ENCODE measurements around the gene SPPL3. TPM values are rescaled to one million over a fixed set of nuclear protein-coding genes. Genes with fewer than 3 reads are reported as not detected.

Gene SPPL3
- polyA plus RNA-seq, 4 donors = 73.1 to 93.3 (median 85.5) TPM

Other genes starting within 250 kb of the SPPL3 start
- gene MLEC, start 217.2 kb downstream of the SPPL3 start, polyA plus RNA-seq (ENCODE audit: insufficient read length in 4 of 4) = 100 to 1,000 TPM; 119 to 199 (median 153) TPM
- 10 to 100 TPM; 35.3 to 73.6 (median 68.8) TPM for gene UNC119B, start 193.9 kb downstream of the SPPL3 start, polyA plus RNA-seq (ENCODE audit: insufficient read length in 4 of 4)
- gene ACADS, start 178.5 kb downstream of the SPPL3 start, polyA plus RNA-seq (ENCODE audit: insufficient read length in 4 of 4) = 10 to 100 TPM in 3 of 4 donors, 1 to 10 TPM in 1; 7.1 to 25.5 (median 15.8) TPM
- 10 to 100 TPM in 2 of 4 donors, 1 to 10 TPM in 1, under 1 TPM in 1; 0.22 to 20.9 (median 11.1) TPM for gene HNF1A, start 74.2 kb upstream of the SPPL3 start, polyA plus RNA-seq (ENCODE audit: insufficient read length in 4 of 4)
- 10 to 100 TPM; 16.2 to 19.8 (median 16.7) TPM for gene C12orf43, start 112.1 kb upstream of the SPPL3 start, polyA plus RNA-seq (ENCODE audit: insufficient read length in 4 of 4)
- under 1 TPM; 0.12 to 0.63 (median 0.20) TPM for gene OASL, start 134.9 kb upstream of the SPPL3 start, polyA plus RNA-seq (ENCODE audit: insufficient read length in 4 of 4)
- 1 to 10 TPM in 3 of 4 donors, under 1 TPM in 1; 0.63 to 1.4 (median 1.2) TPM for gene P2RX7, start 228.5 kb upstream of the SPPL3 start, polyA plus RNA-seq (ENCODE audit: insufficient read length in 4 of 4)